ENCODE data around the gene DPH7.
"Not testable (repeated sequence)": the region's sequence is repeated elsewhere in the genome, so short reads cannot be mapped to it uniquely, and the experiment has no call there.

Gene DPH7

GRCh38 chr9:137574192-137574591, 4.5 kb downstream of the DPH7 start:
- no peak overlapping the region for H3K4me2 ChIP-seq (ENCODE audit: low read depth, low read length, poor library complexity, severe bottlenecking)
- H3K79me2 ChIP-seq (ENCODE audit: insufficient read depth, low read length): peaks cover 41% of the 10 kb centered on the region
- no peaks in the 10 kb centered on the region for H3K9me3 ChIP-seq (ENCODE audit: insufficient read depth, low read depth, low read length)
- no peaks in the 10 kb centered on the region for H3K27me3 ChIP-seq (ENCODE audit: insufficient read depth, low read length, poor library complexity, severe bottlenecking)
- H3K36me3 ChIP-seq (ENCODE audit: insufficient read depth, low read length): peaks cover 20% of the 10 kb centered on the region; the same call in 1 of the 2 replicates
- peaks cover 23% of the 10 kb centered on the region for H4K20me1 ChIP-seq (ENCODE audit: insufficient read depth, low read length, poor library complexity, severe bottlenecking)
- no peak overlapping the region for H3K4me3 ChIP-seq (ENCODE audit: low read length, poor library complexity, severe bottlenecking)
- H3K9ac ChIP-seq (ENCODE audit: low read depth, low read length, poor library complexity, severe bottlenecking): no peak overlapping the region
- TF ChIP-seq CTCF (conservative IDR thresholded peaks at IDR 0.05; ENCODE audit: low read length) (no peak), EZH2phosphoT487 (IDR thresholded peaks at IDR 0.05; ENCODE audit: borderline replicate concordance) (no peak)
- H3K9me2 ChIP-seq (replicated peaks; ENCODE audit: low read depth, low read length): no peaks in the 10 kb centered on the region
- H2AFZ ChIP-seq (ENCODE audit: low read length): no peak overlapping the region
- H3F3A ChIP-seq (ENCODE audit: low read depth): no peaks in the 10 kb centered on the region
- H3K4me1 ChIP-seq (ENCODE audit: insufficient read depth, low read length, poor library complexity, severe bottlenecking): peaks cover 21% of the 10 kb centered on the region

GRCh38 chr9:137570566-137570965, 8.2 kb downstream of the DPH7 start:
- Histone ChIP-seq H4K20me1 (ENCODE audit: insufficient read depth, low read length, poor library complexity, severe bottlenecking) (peaks cover 4% of the 10 kb centered on the region), H3K36me3 (ENCODE audit: insufficient read depth, low read length) (peaks cover 20% of the 10 kb centered on the region; the same call in 1 of the 2 replicates), H3K27me3 (ENCODE audit: insufficient read depth, low read length, poor library complexity, severe bottlenecking) (no peaks in the 10 kb centered on the region), H3K79me2 (ENCODE audit: insufficient read depth, low read length) (peaks cover 10% of the 10 kb centered on the region; the same call in 1 of the 2 replicates), H3K9me2 (replicated peaks; ENCODE audit: low read depth, low read length) (no peaks in the 10 kb centered on the region), H3F3A (ENCODE audit: low read depth) (no peaks in the 10 kb centered on the region), H3K4me2 (ENCODE audit: low read depth, low read length, poor library complexity, severe bottlenecking) (no peak overlapping the region), H3K4me3 (ENCODE audit: low read length, poor library complexity, severe bottlenecking) (no peak overlapping the region), H2AFZ (ENCODE audit: low read length) (no peak overlapping the region), H3K9me3 (ENCODE audit: insufficient read depth, low read depth, low read length) (no peaks in the 10 kb centered on the region), H3K4me1 (ENCODE audit: insufficient read depth, low read length, poor library complexity, severe bottlenecking) (no peaks in the 10 kb centered on the region), H3K9ac (ENCODE audit: low read depth, low read length, poor library complexity, severe bottlenecking) (no peak overlapping the region)
- TF ChIP-seq CTCF (conservative IDR thresholded peaks at IDR 0.05; ENCODE audit: low read length) (no peak), EZH2phosphoT487 (IDR thresholded peaks at IDR 0.05; ENCODE audit: borderline replicate concordance) (no peak)

GRCh38 chr9:137569609-137570203, 9.0 kb downstream of the DPH7 start:
- Histone ChIP-seq H3K9me3 (ENCODE audit: insufficient read depth, low read depth, low read length) (no peaks in the 10 kb centered on the region), H2AFZ (ENCODE audit: low read length) (no peak overlapping the region), H3K4me1 (ENCODE audit: insufficient read depth, low read length, poor library complexity, severe bottlenecking) (peaks cover 2% of the 10 kb centered on the region), H3K36me3 (ENCODE audit: insufficient read depth, low read length) (peaks cover 20% of the 10 kb centered on the region; the same call in 1 of the 2 replicates), H3K27me3 (ENCODE audit: insufficient read depth, low read length, poor library complexity, severe bottlenecking) (no peaks in the 10 kb centered on the region), H3F3A (ENCODE audit: low read depth) (no peaks in the 10 kb centered on the region), H3K4me2 (ENCODE audit: low read depth, low read length, poor library complexity, severe bottlenecking) (no peak overlapping the region), H3K79me2 (ENCODE audit: insufficient read depth, low read length) (peaks cover 6% of the 10 kb centered on the region; the same call in 1 of the 2 replicates), H3K4me3 (ENCODE audit: low read length, poor library complexity, severe bottlenecking) (no peak overlapping the region), H3K9me2 (replicated peaks; ENCODE audit: low read depth, low read length) (no peaks in the 10 kb centered on the region), H4K20me1 (ENCODE audit: insufficient read depth, low read length, poor library complexity, severe bottlenecking) (no peaks in the 10 kb centered on the region), H3K9ac (ENCODE audit: low read depth, low read length, poor library complexity, severe bottlenecking) (no peak overlapping the region)
- no peak for TF ChIP-seq CTCF (conservative IDR thresholded peaks at IDR 0.05; ENCODE audit: low read length)
- TF ChIP-seq EZH2phosphoT487 (IDR thresholded peaks at IDR 0.05; ENCODE audit: borderline replicate concordance): no peak

GRCh38 chr9:137568445-137568844, 10.3 kb downstream of the DPH7 start:
- peaks cover 19% of the 10 kb centered on the region; the same call in 1 of the 2 replicates for H3K36me3 ChIP-seq (ENCODE audit: insufficient read depth, low read length)
- not testable (repeated sequence) for H4K20me1 ChIP-seq (ENCODE audit: insufficient read depth, low read length, poor library complexity, severe bottlenecking); H3K9me2 ChIP-seq (replicated peaks; ENCODE audit: low read depth, low read length); H3K4me2 ChIP-seq (ENCODE audit: low read depth, low read length, poor library complexity, severe bottlenecking); H3K4me1 ChIP-seq (ENCODE audit: insufficient read depth, low read length, poor library complexity, severe bottlenecking); H2AFZ ChIP-seq (ENCODE audit: low read length); H3K79me2 ChIP-seq (ENCODE audit: insufficient read depth, low read length); H3K9me3 ChIP-seq (ENCODE audit: insufficient read depth, low read depth, low read length); H3F3A ChIP-seq (ENCODE audit: low read depth); H3K27me3 ChIP-seq (ENCODE audit: insufficient read depth, low read length, poor library complexity, severe bottlenecking); H3K4me3 ChIP-seq (ENCODE audit: low read length, poor library complexity, severe bottlenecking); H3K9ac ChIP-seq (ENCODE audit: low read depth, low read length, poor library complexity, severe bottlenecking)
